HepG2 (cell line): Measurements from ENCODE around the gene PPP2R5D. TPM values are rescaled to one million over a fixed set of nuclear protein-coding genes. Genes with fewer than 3 reads are reported as not detected.
A peak's percentile ranks its signal among the peaks of the same experiment; 100 is the strongest.

Source experiments
- GATAD1 ChIP-seq: IDR thresholded peaks from 2 replicates; pipeline ENCODE4 v1.6.1; 2016; ENCODE audit warnings: missing genetic modification reagents, missing compliant biosample characterization
- MIER2 ChIP-seq: IDR thresholded peaks from 2 replicates; pipeline ENCODE4 v1.6.1; 2016; ENCODE audit warnings: missing biosample characterization, missing genetic modification reagents
- PRPF4 ChIP-seq: fragments of 200-400 bp; formaldehyde crosslinking; IDR thresholded peaks from 2 replicates; pipeline ENCODE4 v1.6.1; 2016; ENCODE audit warnings: low read length, low read depth; ENCODE audit not compliant: poor library complexity, severe bottlenecking
- SATB2 ChIP-seq: sonication (generic); formaldehyde crosslinking; IDR thresholded peaks from 2 replicates; pipeline ENCODE4 v1.5.0; 2020; ENCODE audit warnings: missing genetic modification reagents
- ZNF660 ChIP-seq: sonication (generic); formaldehyde crosslinking; IDR thresholded peaks from 2 replicates; pipeline ENCODE4 v1.5.1; 2020; ENCODE audit warnings: mild to moderate bottlenecking, low read depth, missing genetic modification reagents, borderline replicate concordance
- ZNF850 ChIP-seq: sonication (generic); formaldehyde crosslinking; conservative IDR thresholded peaks from 2 replicates; pipeline ENCODE4 v1.9.0; 2021; ENCODE audit warnings: mild to moderate bottlenecking, missing genetic modification reagents
- ZSCAN20 ChIP-seq: sonication (generic); formaldehyde crosslinking; IDR thresholded peaks from 2 replicates; pipeline ENCODE4 v1.4.0; 2020; ENCODE audit warnings: missing genetic modification reagents, mild to moderate bottlenecking, borderline replicate concordance
- polyA plus RNA-seq, 8 experiments: library from polyadenylated mRNA; depleted of rRNA in 3 of 8; stranded (reverse) in 7 of 8; unstranded in 1 of 8; fragments of >200 nt; fragmentation: Illumina TruSeq in 4 of 8; extraction: Trizol in 4 of 8; gene quantifications; 2 replicates each; pipeline versions ENCODE4 v1.2.1 to v1.2.3, GENCODE V29; 2011 to 2016; ENCODE audit warnings: low read depth in 4 of 8, missing spikeins in 1 of 8, mixed read lengths in 1 of 8; ENCODE audit not compliant: insufficient read depth in 1 of 8
- total RNA-seq, 5 experiments: library from RNA; depleted of rRNA; stranded (reverse); fragments of >200 nt; fragmentation: Illumina TruSeq; extraction: Trizol; gene quantifications; 2 replicates each; pipeline ENCODE4 v1.2.3, GENCODE V29; 2016; ENCODE audit warnings: low read depth in 1 of 5
- TF ChIP-seq, protein P1 (sequence below): sonication (generic); formaldehyde crosslinking; IDR thresholded peaks from 2 replicates; pipeline ENCODE4 v1.5.0; 2020; ENCODE audit warnings: missing genetic modification reagents
- TF ChIP-seq, protein P2 (sequence below): sonication (generic); formaldehyde crosslinking; IDR thresholded peaks from 2 replicates; pipeline ENCODE4 v1.8.0; 2022; ENCODE audit warnings: mild to moderate bottlenecking, missing genetic modification reagents; ENCODE audit not compliant: insufficient replicate concordance
- TF ChIP-seq, protein P3 (sequence below): sonication (generic); formaldehyde crosslinking; IDR thresholded peaks from 2 replicates; pipeline ENCODE4 v1.4.0; 2020; ENCODE audit warnings: missing genetic modification reagents
- TF ChIP-seq, protein P4 (sequence below): sonication (generic); formaldehyde crosslinking; IDR thresholded peaks from 2 replicates; pipeline ENCODE4 v1.9.0; 2022; ENCODE audit warnings: low read depth, missing genetic modification reagents
- TF ChIP-seq, protein P5 (sequence below): sonication (generic); formaldehyde crosslinking; IDR thresholded peaks from 2 replicates; pipeline ENCODE4 v1.4.0; 2020; ENCODE audit warnings: missing genetic modification reagents, borderline replicate concordance
- TF ChIP-seq, protein P6 (sequence below): sonication (generic); formaldehyde crosslinking; IDR thresholded peaks from 2 replicates; pipeline ENCODE4 v1.8.0; 2022; ENCODE audit warnings: missing genetic modification reagents, mild to moderate bottlenecking, inconsistent platforms, borderline replicate concordance

PPP2R5D gene
- total and polyA plus RNA-seq, 2 of the 13 experiments (the other 11 are each of a cell fraction or from before 2014, with no cell fraction given) = 53.7 to 60.4 TPM

DNA sequence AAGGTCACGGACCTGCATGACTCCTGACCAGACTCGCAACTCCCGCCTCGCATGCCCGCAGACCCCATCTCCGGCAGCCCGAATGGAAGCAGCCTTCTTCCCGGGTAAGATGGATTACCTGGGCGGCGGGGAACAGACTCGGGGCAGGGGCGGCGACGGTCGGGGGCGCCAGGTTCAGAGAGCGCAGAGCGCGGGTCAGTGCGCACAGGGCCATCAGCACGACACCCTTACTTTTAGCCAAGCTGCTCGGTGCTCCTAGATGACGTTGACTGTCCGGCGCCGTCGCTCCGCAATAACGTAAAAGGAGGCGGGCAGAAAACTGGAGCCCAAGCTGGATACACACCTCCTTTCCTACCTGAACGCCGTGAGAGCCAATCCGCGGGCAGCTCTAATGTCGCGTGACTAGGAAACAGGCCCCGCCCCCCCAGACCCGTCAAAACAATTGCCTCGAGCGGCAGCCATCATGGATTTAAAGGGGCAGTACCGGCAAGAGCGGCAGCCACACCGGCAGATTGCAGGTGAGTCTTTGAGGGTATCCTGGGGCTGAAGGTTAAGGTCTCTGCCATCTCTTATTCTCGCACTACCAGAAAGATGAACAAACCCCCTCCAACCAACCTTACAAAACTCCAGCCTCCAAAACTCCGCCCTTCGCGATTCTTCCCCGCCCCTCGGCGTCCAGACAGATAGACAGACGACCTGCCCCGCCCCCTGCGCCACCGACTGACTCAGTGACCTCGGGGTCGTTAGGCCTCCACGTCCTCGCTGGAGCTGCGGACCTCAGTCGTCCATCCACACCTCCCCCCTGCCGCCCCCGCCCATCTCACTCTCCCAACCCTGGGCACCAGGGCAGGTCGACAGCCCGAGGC is 75.0 kb downstream of the PPP2R5D start, which contains the start of the genes KLC4 and MRPL2 (continued):
- TF ChIP-seq, protein P1, sequence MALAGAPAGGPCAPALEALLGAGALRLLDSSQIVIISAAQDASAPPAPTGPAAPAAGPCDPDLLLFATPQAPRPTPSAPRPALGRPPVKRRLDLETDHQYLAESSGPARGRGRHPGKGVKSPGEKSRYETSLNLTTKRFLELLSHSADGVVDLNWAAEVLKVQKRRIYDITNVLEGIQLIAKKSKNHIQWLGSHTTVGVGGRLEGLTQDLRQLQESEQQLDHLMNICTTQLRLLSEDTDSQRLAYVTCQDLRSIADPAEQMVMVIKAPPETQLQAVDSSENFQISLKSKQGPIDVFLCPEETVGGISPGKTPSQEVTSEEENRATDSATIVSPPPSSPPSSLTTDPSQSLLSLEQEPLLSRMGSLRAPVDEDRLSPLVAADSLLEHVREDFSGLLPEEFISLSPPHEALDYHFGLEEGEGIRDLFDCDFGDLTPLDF (CRISPR knock-in tag) = no peak
- TF ChIP-seq, protein P2, sequence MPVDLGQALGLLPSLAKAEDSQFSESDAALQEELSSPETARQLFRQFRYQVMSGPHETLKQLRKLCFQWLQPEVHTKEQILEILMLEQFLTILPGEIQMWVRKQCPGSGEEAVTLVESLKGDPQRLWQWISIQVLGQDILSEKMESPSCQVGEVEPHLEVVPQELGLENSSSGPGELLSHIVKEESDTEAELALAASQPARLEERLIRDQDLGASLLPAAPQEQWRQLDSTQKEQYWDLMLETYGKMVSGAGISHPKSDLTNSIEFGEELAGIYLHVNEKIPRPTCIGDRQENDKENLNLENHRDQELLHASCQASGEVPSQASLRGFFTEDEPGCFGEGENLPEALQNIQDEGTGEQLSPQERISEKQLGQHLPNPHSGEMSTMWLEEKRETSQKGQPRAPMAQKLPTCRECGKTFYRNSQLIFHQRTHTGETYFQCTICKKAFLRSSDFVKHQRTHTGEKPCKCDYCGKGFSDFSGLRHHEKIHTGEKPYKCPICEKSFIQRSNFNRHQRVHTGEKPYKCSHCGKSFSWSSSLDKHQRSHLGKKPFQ (CRISPR knock-in tag) = no peak
- TF ChIP-seq GATAD1 (CRISPR knock-in tag) (peak; percentile 99), PRPF4 (no peak), ZNF660 (CRISPR knock-in tag) (no peak), ZSCAN20 (CRISPR knock-in tag) (0 out of 2 replicates have a peak, but pooled peaks have one; percentile 69), MIER2 (0 out of 2 replicates have a peak, but pooled peaks have one; percentile 8), SATB2 (CRISPR knock-in tag) (no peak; the same call in 1 of the 2 replicates), ZNF850 (CRISPR knock-in tag) (no peak)
- TF ChIP-seq, protein P3, sequence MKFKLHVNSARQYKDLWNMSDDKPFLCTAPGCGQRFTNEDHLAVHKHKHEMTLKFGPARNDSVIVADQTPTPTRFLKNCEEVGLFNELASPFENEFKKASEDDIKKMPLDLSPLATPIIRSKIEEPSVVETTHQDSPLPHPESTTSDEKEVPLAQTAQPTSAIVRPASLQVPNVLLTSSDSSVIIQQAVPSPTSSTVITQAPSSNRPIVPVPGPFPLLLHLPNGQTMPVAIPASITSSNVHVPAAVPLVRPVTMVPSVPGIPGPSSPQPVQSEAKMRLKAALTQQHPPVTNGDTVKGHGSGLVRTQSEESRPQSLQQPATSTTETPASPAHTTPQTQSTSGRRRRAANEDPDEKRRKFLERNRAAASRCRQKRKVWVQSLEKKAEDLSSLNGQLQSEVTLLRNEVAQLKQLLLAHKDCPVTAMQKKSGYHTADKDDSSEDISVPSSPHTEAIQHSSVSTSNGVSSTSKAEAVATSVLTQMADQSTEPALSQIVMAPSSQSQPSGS (CRISPR knock-in tag) = peak; percentile 79
- TF ChIP-seq, protein P4, sequence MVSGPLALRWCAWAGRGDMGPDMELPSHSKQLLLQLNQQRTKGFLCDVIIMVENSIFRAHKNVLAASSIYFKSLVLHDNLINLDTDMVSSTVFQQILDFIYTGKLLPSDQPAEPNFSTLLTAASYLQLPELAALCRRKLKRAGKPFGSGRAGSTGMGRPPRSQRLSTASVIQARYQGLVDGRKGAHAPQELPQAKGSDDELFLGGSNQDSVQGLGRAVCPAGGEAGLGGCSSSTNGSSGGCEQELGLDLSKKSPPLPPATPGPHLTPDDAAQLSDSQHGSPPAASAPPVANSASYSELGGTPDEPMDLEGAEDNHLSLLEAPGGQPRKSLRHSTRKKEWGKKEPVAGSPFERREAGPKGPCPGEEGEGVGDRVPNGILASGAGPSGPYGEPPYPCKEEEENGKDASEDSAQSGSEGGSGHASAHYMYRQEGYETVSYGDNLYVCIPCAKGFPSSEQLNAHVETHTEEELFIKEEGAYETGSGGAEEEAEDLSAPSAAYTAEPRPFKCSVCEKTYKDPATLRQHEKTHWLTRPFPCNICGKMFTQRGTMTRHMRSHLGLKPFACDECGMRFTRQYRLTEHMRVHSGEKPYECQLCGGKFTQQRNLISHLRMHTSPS (CRISPR knock-in tag) = no peak
- TF ChIP-seq, protein P5, sequence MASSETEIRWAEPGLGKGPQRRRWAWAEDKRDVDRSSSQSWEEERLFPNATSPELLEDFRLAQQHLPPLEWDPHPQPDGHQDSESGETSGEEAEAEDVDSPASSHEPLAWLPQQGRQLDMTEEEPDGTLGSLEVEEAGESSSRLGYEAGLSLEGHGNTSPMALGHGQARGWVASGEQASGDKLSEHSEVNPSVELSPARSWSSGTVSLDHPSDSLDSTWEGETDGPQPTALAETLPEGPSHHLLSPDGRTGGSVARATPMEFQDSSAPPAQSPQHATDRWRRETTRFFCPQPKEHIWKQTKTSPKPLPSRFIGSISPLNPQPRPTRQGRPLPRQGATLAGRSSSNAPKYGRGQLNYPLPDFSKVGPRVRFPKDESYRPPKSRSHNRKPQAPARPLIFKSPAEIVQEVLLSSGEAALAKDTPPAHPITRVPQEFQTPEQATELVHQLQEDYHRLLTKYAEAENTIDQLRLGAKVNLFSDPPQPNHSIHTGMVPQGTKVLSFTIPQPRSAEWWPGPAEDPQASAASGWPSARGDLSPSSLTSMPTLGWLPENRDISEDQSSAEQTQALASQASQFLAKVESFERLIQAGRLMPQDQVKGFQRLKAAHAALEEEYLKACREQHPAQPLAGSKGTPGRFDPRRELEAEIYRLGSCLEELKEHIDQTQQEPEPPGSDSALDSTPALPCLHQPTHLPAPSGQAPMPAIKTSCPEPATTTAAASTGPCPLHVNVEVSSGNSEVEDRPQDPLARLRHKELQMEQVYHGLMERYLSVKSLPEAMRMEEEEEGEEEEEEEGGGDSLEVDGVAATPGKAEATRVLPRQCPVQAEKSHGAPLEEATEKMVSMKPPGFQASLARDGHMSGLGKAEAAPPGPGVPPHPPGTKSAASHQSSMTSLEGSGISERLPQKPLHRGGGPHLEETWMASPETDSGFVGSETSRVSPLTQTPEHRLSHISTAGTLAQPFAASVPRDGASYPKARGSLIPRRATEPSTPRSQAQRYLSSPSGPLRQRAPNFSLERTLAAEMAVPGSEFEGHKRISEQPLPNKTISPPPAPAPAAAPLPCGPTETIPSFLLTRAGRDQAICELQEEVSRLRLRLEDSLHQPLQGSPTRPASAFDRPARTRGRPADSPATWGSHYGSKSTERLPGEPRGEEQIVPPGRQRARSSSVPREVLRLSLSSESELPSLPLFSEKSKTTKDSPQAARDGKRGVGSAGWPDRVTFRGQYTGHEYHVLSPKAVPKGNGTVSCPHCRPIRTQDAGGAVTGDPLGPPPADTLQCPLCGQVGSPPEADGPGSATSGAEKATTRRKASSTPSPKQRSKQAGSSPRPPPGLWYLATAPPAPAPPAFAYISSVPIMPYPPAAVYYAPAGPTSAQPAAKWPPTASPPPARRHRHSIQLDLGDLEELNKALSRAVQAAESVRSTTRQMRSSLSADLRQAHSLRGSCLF = no peak
- TF ChIP-seq, protein P6, sequence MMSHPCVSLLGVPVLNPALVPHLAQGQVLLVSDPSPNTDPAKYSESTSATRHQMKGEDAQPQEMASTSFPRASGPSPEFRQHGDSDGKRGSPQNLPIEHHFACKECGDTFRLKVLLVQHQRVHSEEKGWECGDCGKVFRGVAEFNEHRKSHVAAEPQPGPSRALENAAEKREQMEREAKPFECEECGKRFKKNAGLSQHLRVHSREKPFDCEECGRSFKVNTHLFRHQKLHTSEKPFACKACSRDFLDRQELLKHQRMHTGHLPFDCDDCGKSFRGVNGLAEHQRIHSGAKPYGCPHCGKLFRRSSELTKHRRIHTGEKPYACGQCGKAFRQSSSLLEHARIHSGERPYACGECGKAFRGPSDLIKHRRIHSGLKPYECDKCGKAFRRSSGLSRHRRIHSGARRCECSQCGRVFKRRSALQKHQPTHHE (CRISPR knock-in tag) = peak; percentile 23; the same call in 1 of the 2 replicates
